Trophoblast cell (in vitro differentiated cells and primary cell): ENCODE data around the gene HNRNPL.
A peak's percentile ranks its signal among the peaks of the same experiment; 100 is the strongest.
"Not testable (repeated sequence)": the region's sequence is repeated elsewhere in the genome, so short reads cannot be mapped to it uniquely, and the experiment has no call there.

ENCODE experiments used
- DNase-seq, 2 donors: peaks; one replicate each; pipeline ENCODE4 v3.0.0-alpha.2; 2016
- H2AFZ ChIP-seq: 2 replicates; pipeline ENCODE4 v1.6.1; 2013; ENCODE audit warnings: low read length, moderate library complexity, mild to moderate bottlenecking; ENCODE audit not compliant: insufficient read depth, poor library complexity
- H2AK5ac ChIP-seq: 2 replicates; pipeline ENCODE4 v1.6.1; 2013; ENCODE audit warnings: mild to moderate bottlenecking, low read length
- H2BK120ac ChIP-seq: 2 replicates; pipeline ENCODE4 v1.6.1; 2013; ENCODE audit warnings: low read length, mild to moderate bottlenecking, moderate library complexity; ENCODE audit not compliant: insufficient read depth, poor library complexity
- H2BK12ac ChIP-seq: 2 replicates; pipeline ENCODE4 v1.6.1; 2013; ENCODE audit warnings: mild to moderate bottlenecking, low read length, moderate library complexity
- H2BK5ac ChIP-seq: 2 replicates; pipeline ENCODE4 v1.6.1; 2013; ENCODE audit warnings: low read length, low read depth, moderate library complexity, mild to moderate bottlenecking; ENCODE audit not compliant: poor library complexity
- H3K14ac ChIP-seq: 2 replicates; pipeline ENCODE4 v1.6.1; 2013; ENCODE audit warnings: mild to moderate bottlenecking, low read length
- H3K18ac ChIP-seq: 2 replicates; pipeline ENCODE4 v1.6.1; 2013; ENCODE audit warnings: mild to moderate bottlenecking, low read length
- H3K23ac ChIP-seq: 2 replicates; pipeline ENCODE4 v1.6.1; 2013; ENCODE audit warnings: low read length
- H3K27ac ChIP-seq: 2 replicates; pipeline ENCODE4 v1.5.1; 2013; ENCODE audit warnings: low read depth, mild to moderate bottlenecking, inconsistent platforms, low read length, moderate library complexity
- H3K27me3 ChIP-seq: 2 replicates; pipeline ENCODE4 v1.6.1; 2013; ENCODE audit warnings: inconsistent platforms, mild to moderate bottlenecking, low read length, moderate library complexity; ENCODE audit not compliant: insufficient read depth
- H3K36me3 ChIP-seq, 2 experiments: 1 replicate in 1 of 2; 2 replicates in 1 of 2; pipeline ENCODE4 v1.6.1; 2013; ENCODE audit warnings: low read length in 2 of 2, mild to moderate bottlenecking in 2 of 2, moderate library complexity in 1 of 2; ENCODE audit not compliant: insufficient read depth in 2 of 2, control insufficient read depth in 1 of 2
- H3K4ac ChIP-seq: 2 replicates; pipeline ENCODE4 v1.6.1; 2013; ENCODE audit warnings: low read depth, mild to moderate bottlenecking, low read length, moderate library complexity
- H3K4me1 ChIP-seq, 2 experiments: 1 replicate in 1 of 2; 2 replicates in 1 of 2; pipeline ENCODE4 v1.6.1; 2013; ENCODE audit warnings: low read length in 2 of 2, mild to moderate bottlenecking in 2 of 2, moderate library complexity in 1 of 2; ENCODE audit not compliant: insufficient read depth in 2 of 2, control insufficient read depth in 1 of 2
- H3K4me2 ChIP-seq: 2 replicates; pipeline ENCODE4 v1.6.1; 2013; ENCODE audit warnings: inconsistent platforms, mild to moderate bottlenecking, low read length, moderate library complexity
- H3K4me3 ChIP-seq: 2 replicates; pipeline ENCODE4 v1.5.1; 2013; ENCODE audit warnings: mild to moderate bottlenecking, low read depth, low read length, inconsistent platforms
- H3K79me1 ChIP-seq: one replicate; pipeline ENCODE4 v1.6.1; 2013; ENCODE audit warnings: low read length
- H3K79me2 ChIP-seq: 2 replicates; pipeline ENCODE4 v1.6.1; 2013; ENCODE audit warnings: low read length, mild to moderate bottlenecking; ENCODE audit not compliant: control insufficient read depth, insufficient read depth, poor library complexity
- H3K9ac ChIP-seq: 2 replicates; pipeline ENCODE4 v1.6.1; 2013; ENCODE audit warnings: mild to moderate bottlenecking, low read length
- H3K9me3 ChIP-seq: 2 replicates; pipeline ENCODE4 v1.6.1; 2013; ENCODE audit warnings: low read depth, mild to moderate bottlenecking, control low read depth, inconsistent platforms, low read length; ENCODE audit not compliant: insufficient read depth
- H4K12ac ChIP-seq: 2 replicates; pipeline ENCODE4 v1.6.1; 2013; ENCODE audit warnings: low read depth, mild to moderate bottlenecking, low read length, moderate library complexity
- H4K8ac ChIP-seq: 2 replicates; pipeline ENCODE4 v1.6.1; 2013; ENCODE audit warnings: low read depth, mild to moderate bottlenecking, low read length, moderate library complexity
- H4K91ac ChIP-seq: one replicate; pipeline ENCODE4 v1.6.1; 2013; ENCODE audit warnings: low read depth, mild to moderate bottlenecking, low read length, moderate library complexity
- WGBS: extraction: QIAGEN DNeasy Blood & Tissue Kit; methylation state at CpG from one replicate; pipeline ENCODE4 v1.1.7; 2013; ENCODE audit warnings: missing lambda C conversion rate; ENCODE audit not compliant: insufficient read length, insufficient coverage; ENCODE audit errors: extremely low coverage; 5-methylcytosine and 5-hydroxymethylcytosine counted together

The HNRNPL gene

DNA sequence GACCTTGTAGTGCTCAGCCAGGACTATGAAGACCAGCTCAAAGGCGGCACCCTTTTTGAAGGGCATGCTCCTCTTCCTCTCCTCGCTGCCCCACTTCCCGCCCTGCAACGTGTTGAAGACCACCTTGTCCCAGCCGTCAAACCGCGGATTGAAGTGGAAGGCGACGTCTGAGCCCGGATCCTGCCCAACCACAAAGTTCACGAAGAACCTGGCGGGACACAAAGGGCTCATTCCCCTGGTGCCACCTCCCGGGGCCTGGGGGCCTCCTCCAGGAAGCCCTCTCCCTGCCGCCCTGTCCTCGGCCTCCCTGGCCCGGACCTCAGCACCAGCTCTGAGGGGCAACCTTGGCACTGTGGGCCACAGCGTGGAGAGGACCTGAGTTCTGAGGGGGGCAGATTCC is 41.0 kb downstream of the HNRNPL start:
- Histone ChIP-seq H3K9ac (no peak overlapping the region), H3K4me3 (no peak overlapping the region), H2BK12ac (no peak overlapping the region), H4K91ac (no peak overlapping the region), H3K79me1 (no peaks in the 10 kb centered on the region), H2BK5ac (no peak overlapping the region), H3K27ac (no peak overlapping the region), H2BK120ac (no peak overlapping the region), H3K18ac (no peak overlapping the region), H3K14ac (no peak overlapping the region), H3K27me3 (no peaks in the 10 kb centered on the region), H4K12ac (no peak overlapping the region), H3K36me3 (no peaks in the 10 kb centered on the region), H3K23ac (no peak overlapping the region), H3K4me1 (no peaks in the 10 kb centered on the region), H3K4ac (no peak overlapping the region), H3K9me3 (no peaks in the 10 kb centered on the region), H4K8ac (no peak overlapping the region), H2AFZ (no peak overlapping the region), H3K4me2 (no peak overlapping the region), H3K79me2 (no peaks in the 10 kb centered on the region), H2AK5ac (no peak overlapping the region)
- DNase-seq: no peak
- no CpG with 5 or more reads among the region's 17 CpGs for WGBS

DNA sequence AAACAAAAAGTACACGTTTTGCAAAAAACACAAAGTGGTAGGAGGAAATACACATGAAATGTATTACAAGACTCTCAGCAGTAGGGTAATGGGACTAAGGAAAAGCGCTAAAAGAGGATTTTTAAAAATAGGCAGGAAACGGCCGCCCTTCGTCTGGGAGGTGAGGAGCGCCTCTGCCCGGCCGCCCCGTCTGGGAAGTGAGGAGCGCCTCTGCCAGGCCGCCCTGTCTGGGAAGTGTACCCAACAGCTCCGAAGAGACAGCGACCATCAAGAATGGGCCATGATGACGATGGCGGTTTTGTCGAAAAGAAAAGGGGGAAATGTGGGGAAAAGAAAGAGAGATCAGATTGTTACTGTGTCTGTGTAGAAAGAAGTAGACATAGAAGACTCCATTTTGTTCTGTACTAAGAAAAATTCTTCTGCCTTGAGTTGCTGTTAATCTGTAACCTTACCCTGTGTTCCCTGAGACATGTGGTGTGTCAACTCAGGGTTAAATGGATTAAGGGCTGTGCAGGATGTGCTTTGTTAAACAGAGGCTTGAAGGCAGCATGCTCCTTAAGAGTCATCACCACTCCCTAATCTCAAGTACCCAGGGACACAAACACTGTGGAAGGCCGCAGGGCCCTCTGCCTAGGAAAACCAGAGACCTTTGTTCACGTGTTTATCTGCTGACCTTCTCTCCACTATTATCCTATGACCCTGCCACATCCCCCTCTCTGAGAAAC is 42.2 kb downstream of the HNRNPL start:
- H2BK12ac ChIP-seq, H3K4me1 ChIP-seq, H3K9ac ChIP-seq, H2AFZ ChIP-seq, H3K18ac ChIP-seq, H2AK5ac ChIP-seq, H3K14ac ChIP-seq, H4K91ac ChIP-seq, H3K79me2 ChIP-seq, H3K36me3 ChIP-seq, DNase-seq, H3K4me3 ChIP-seq, H3K4me2 ChIP-seq, H2BK5ac ChIP-seq, H4K8ac ChIP-seq, H4K12ac ChIP-seq, H3K9me3 ChIP-seq, H3K27ac ChIP-seq, H3K23ac ChIP-seq, H2BK120ac ChIP-seq, H3K4ac ChIP-seq, H3K79me1 ChIP-seq, H3K27me3 ChIP-seq: not testable (repeated sequence)
- WGBS: no CpG with 5 or more reads among the region's 18 CpGs

DNA sequence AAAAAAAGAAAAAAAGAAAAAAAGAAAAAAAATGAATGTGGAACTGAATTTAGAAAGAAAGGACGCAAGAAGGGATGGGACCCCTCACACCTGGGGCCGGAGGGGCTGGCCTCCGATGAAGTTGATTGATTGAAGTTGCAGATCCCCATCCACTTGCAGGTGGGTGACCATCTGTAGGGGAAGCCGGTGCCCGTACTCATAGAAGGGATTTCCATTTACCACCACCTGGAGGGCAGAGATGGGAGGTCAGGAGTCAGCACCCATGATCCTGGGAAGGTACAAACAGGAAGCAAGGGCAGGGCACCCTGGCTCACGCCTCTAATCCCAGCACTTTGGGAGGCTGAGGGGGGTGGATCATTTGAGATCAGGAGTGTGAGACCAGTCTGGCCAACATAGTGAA is 43.4 kb downstream of the HNRNPL start:
- no CpG with 5 or more reads among the region's 6 CpGs for WGBS

DNA sequence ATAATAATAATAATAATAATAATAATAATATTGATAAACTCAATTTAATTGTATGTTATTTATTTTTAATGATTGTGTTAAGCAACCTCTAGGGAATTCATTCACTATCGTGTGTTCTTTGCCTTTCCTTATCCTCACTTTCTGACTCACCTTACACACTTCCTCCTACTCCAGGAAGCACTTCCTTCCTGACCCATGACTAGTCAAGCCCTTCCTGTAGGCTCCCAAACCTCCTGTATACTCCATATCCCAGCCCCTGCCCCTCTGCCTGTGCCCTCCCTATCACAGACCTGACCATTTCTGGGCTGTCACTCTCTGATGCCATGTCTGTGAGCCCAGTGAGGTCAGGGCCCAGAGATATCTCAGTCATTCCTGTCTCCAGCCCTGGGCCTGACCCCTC is 44.6 kb downstream of the HNRNPL start:
- Histone ChIP-seq H3K36me3 (no peaks in the 10 kb centered on the region), H3K9ac (no peak overlapping the region), H3K23ac (no peak overlapping the region), H2AFZ (peak overlapping the region; percentile 35), H3K18ac (peak overlapping the region; percentile 3), H2BK120ac (no peak overlapping the region), H2BK5ac (no peak overlapping the region), H2AK5ac (peak overlapping the region; percentile 47), H4K12ac (no peak overlapping the region), H3K79me2 (no peaks in the 10 kb centered on the region), H3K4me1 (no peaks in the 10 kb centered on the region), H3K4me3 (no peak overlapping the region), H3K27me3 (no peaks in the 10 kb centered on the region), H4K8ac (peak overlapping the region; percentile 76), H3K79me1 (no peaks in the 10 kb centered on the region), H3K4ac (no peak overlapping the region), H2BK12ac (no peak overlapping the region), H3K4me2 (no peak overlapping the region), H3K14ac (peak overlapping the region; percentile 2), H3K27ac (no peak overlapping the region), H4K91ac (no peak overlapping the region), H3K9me3 (no peaks in the 10 kb centered on the region)
- no CpG with 5 or more reads among the region's 1 CpG for WGBS
- DNase-seq: no peak

More for the DNA sequence above, 43.4 kb downstream of the HNRNPL start:
- no peak for DNase-seq
- Histone ChIP-seq H3K18ac (no peak overlapping the region), H4K8ac (no peak overlapping the region), H3K9ac (no peak overlapping the region), H3K9me3 (no peaks in the 10 kb centered on the region), H3K4me1 (no peaks in the 10 kb centered on the region), H4K12ac (no peak overlapping the region), H3K4ac (no peak overlapping the region), H3K79me1 (no peaks in the 10 kb centered on the region), H3K27me3 (no peaks in the 10 kb centered on the region), H2BK5ac (no peak overlapping the region), H3K27ac (no peak overlapping the region), H3K36me3 (no peaks in the 10 kb centered on the region), H3K14ac (no peak overlapping the region), H3K79me2 (no peaks in the 10 kb centered on the region), H4K91ac (no peak overlapping the region), H2BK120ac (no peak overlapping the region), H2BK12ac (no peak overlapping the region), H2AFZ (no peak overlapping the region), H3K23ac (no peak overlapping the region), H3K4me2 (no peak overlapping the region), H2AK5ac (no peak overlapping the region), H3K4me3 (no peak overlapping the region)
